Prostate gland (tissue), 2 donors: Measurements from ENCODE around the gene ALOX12. TPM values are rescaled to one million over a fixed set of nuclear protein-coding genes. Genes with fewer than 3 reads are reported as not detected.
A peak's percentile ranks its signal among the peaks of the same experiment; 100 is the strongest.

ENCODE experiments used
- DNase-seq: peaks from one replicate; pipeline ENCODE4 v3.0.0-alpha.2; 2019; ENCODE audit warnings: low spot score
- H3K27ac ChIP-seq, 2 donors: fragments of 200-600 bp; sonication (generic); 2 replicates each; pipeline ENCODE4 v1.5.1; 2017 to 2019
- H3K27me3 ChIP-seq: fragments of 200-600 bp; sonication (generic); replicated peaks from 2 replicates; pipeline ENCODE4 v1.5.1; 2019; ENCODE audit not compliant: insufficient read depth
- H3K36me3 ChIP-seq, 2 donors: fragments of 200-600 bp; sonication (generic); 1 replicate in 1 of 2; 2 replicates in 1 of 2; pipeline versions ENCODE4 v1.5.1 to v1.8.1; 2017 to 2019
- H3K4me1 ChIP-seq: fragments of 200-600 bp; sonication (generic); replicated peaks from 2 replicates; pipeline ENCODE4 v1.5.1; 2019
- H3K4me3 ChIP-seq, 2 donors: fragments of 200-600 bp; sonication (generic); 2 replicates each; pipeline ENCODE4 v1.5.1; 2017 to 2019
- H3K9me3 ChIP-seq: fragments of 200-600 bp; sonication (generic); 2 replicates; pipeline ENCODE4 v1.5.1; 2017
- POLR2A ChIP-seq: fragments of 450-650 bp; IDR thresholded peaks from one replicate; pipeline ENCODE4 v1.6.1; 2016; ENCODE audit warnings: antibody characterized with exemption, mild to moderate bottlenecking
- POLR2AphosphoS5 ChIP-seq: sonication (generic); formaldehyde crosslinking; IDR thresholded peaks from one replicate; pipeline ENCODE4 v1.6.1; 2017; ENCODE audit warnings: antibody characterized with exemption
- WGBS: methylation state at CpG from one replicate; pipeline ENCODE4 v1.1.5; 2018; 5-methylcytosine and 5-hydroxymethylcytosine counted together
- intact Hi-C: fragments of 100-400 bp; cut with DNase I; formaldehyde crosslinking; loops from one replicate; pipeline ENCODE4 v1.14.2; 2022
- total RNA-seq, 2 donors: library from RNA; depleted of rRNA; stranded (reverse); fragments of >200 nt; gene quantifications; one replicate each; pipeline ENCODE4 v1.1.0, GENCODE V29; 2016
- TF ChIP-seq, protein P1 (sequence below), 4 experiments: fragments of 200-600 bp in 2 of 4; fragments of 450-650 bp in 2 of 4; sonication (generic) in 2 of 4; IDR thresholded peaks; 1 replicate in 3 of 4; 2 replicates in 1 of 4; pipeline ENCODE4 v1.5.1; 2016 to 2019; ENCODE audit warnings: antibody characterized with exemption in 4 of 4, mild to moderate bottlenecking in 2 of 4, moderate library complexity in 2 of 4

ALOX12 gene
- total RNA-seq, 2 donors from 2014 or later: 0.27 to 0.62 TPM

DNA sequence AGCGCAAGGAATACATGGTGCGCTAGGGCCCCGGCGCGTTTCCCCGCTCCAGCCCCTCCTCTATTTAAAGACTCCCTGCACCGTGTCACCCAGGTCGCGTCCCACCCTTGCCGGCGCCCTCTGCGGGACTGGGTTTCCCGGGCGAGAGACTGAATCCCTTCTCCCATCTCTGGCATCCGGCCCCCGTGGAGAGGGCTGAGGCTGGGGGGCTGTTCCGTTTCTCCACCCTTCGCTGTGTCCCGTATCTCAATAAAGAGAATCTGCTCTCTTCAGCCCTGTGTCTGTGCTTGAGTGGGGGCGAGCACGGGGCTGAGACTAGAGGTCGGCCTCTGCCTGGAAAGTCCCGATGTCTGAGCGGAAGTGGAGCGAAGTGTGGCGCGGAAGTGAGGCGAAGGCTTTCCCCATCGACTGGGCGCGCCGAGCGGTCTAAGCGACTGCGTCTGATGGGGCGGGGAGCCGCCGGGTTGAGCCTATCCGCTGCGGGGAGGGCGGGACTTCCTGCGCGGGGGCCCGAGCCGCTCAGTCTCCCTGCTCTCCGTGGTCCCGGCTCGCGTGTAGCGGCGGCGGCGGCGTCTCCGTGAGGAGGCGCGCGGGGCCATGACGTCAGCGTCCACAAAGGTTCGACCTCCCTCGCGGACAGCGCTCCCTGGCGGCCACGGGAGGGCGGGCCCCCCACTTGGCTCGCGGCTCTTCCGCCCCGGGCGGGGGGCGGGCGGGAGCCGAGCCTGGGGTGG is 18.6 kb downstream of the ALOX12 start:
- H3K27ac ChIP-seq: peak overlapping the region; percentile 96 to 97
- DNase-seq: peak; percentile 97
- TF ChIP-seq POLR2A: peak; percentile 91
- TF ChIP-seq, protein P1, sequence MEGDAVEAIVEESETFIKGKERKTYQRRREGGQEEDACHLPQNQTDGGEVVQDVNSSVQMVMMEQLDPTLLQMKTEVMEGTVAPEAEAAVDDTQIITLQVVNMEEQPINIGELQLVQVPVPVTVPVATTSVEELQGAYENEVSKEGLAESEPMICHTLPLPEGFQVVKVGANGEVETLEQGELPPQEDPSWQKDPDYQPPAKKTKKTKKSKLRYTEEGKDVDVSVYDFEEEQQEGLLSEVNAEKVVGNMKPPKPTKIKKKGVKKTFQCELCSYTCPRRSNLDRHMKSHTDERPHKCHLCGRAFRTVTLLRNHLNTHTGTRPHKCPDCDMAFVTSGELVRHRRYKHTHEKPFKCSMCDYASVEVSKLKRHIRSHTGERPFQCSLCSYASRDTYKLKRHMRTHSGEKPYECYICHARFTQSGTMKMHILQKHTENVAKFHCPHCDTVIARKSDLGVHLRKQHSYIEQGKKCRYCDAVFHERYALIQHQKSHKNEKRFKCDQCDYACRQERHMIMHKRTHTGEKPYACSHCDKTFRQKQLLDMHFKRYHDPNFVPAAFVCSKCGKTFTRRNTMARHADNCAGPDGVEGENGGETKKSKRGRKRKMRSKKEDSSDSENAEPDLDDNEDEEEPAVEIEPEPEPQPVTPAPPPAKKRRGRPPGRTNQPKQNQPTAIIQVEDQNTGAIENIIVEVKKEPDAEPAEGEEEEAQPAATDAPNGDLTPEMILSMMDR (IDR thresholded peaks at IDR 0.05): peak; percentile 85 to 97 (median 90)
- TF ChIP-seq POLR2AphosphoS5: peak; percentile 95
- no peaks in the 10 kb centered on the region for H3K36me3 ChIP-seq
- intact Hi-C loops: no loop called here
- WGBS: 2% methylated on average over 61 of the region's 75 CpGs
- H3K4me1 ChIP-seq: peaks cover 19% of the 10 kb centered on the region
- peak overlapping the region; percentile 94 to 98 for H3K4me3 ChIP-seq
- no peaks in the 10 kb centered on the region for H3K9me3 ChIP-seq
- H3K27me3 ChIP-seq: no peaks in the 10 kb centered on the region

DNA sequence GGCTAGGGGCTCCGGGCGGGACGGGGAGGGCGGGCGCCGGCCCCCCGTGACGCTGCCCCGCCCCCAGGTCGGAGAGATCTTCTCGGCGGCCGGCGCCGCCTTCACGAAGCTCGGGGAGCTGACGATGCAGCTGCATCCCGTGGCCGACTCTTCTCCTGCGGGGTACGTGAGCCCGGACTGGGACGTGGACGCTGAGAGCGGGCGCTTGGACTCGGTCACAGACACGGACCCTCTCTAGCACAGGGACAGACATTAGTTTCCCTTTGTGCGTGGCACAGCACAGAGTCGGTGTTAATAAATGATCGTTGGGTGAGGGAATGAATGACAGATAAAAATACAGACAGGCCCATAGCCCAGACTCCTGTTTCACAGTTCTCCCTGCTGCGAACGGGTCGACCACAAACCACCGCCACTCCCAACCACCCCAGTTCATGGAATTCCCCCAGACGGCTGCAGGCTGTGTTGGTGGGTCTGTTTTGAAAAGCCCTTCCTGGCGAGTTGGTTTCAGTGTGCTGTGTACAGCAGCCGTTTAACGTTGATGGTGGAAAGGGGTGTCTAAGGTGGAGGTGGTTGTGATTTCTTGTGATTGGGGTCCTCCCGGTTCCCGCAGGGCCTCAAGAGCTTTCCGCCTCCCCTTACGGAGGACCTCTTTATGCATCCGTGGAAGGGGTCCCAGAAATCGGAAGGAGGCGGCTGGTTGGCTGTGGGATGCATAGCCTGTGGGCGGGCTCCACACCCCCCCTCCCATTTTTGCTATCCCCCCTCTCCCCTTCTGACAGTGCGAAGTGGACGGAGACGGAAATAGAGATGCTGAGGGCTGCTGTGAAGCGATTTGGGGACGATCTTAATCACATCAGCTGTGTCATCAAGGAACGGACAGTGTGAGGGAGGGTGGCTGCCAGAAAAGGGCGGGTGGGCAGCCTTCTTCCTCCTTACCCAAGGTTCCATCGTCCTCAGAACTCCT is 19.4 kb downstream of the ALOX12 start:
- Histone ChIP-seq H3K4me1 (peaks cover 17% of the 10 kb centered on the region), H3K9me3 (no peaks in the 10 kb centered on the region), H3K36me3 (no peaks in the 10 kb centered on the region), H3K27ac (peak overlapping the region; percentile 96 to 97), H3K4me3 (peak overlapping the region; percentile 94 to 98), H3K27me3 (no peaks in the 10 kb centered on the region)
- DNase-seq: no peak
- TF ChIP-seq POLR2AphosphoS5 (no peak), POLR2A (peak; percentile 55)
- TF ChIP-seq, protein P1 (IDR thresholded peaks at IDR 0.05): no peak
- intact Hi-C loops: loop anchor here (5.0 kb wide), 1 partner anchor 363 kb away; the partner anchor contains the start of genes C17orf100 and MED31
- WGBS: 11% methylated on average over 44 of the region's 56 CpGs

DNA sequence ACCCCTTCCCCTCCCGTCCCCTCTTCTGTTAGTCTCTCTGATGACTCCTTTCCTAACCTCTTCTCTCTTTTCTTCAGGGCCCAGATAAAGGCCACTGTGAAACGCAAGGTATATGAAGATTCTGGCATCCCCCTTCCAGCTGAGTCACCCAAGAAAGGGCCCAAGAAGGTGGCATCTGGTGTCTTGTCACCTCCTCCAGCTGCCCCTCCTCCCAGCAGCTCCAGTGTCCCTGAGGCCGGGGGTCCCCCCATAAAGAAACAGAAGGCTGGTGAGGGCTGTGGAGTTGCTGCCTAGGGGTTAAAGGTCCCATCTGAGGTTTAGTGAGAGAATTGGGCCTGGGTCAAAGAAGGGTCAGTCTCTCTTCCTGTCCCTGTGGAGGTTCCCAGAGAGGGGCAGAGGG is 20.6 kb downstream of the ALOX12 start:
- TF ChIP-seq, protein P1 (IDR thresholded peaks at IDR 0.05): no peak
- TF ChIP-seq POLR2AphosphoS5: no peak
- no peak for TF ChIP-seq POLR2A
- intact Hi-C loops: loop anchor here (5.0 kb wide), 1 partner anchor 364 kb away; the partner anchor contains the start of genes C17orf100 and MED31
- Histone ChIP-seq H3K4me3 (no peak overlapping the region), H3K4me1 (peaks cover 16% of the 10 kb centered on the region), H3K27ac (no peak overlapping the region), H3K9me3 (no peaks in the 10 kb centered on the region), H3K36me3 (no peaks in the 10 kb centered on the region), H3K27me3 (no peaks in the 10 kb centered on the region)
- no peak for DNase-seq
- WGBS: 71% methylated on average over 3 of the region's 3 CpGs

DNA sequence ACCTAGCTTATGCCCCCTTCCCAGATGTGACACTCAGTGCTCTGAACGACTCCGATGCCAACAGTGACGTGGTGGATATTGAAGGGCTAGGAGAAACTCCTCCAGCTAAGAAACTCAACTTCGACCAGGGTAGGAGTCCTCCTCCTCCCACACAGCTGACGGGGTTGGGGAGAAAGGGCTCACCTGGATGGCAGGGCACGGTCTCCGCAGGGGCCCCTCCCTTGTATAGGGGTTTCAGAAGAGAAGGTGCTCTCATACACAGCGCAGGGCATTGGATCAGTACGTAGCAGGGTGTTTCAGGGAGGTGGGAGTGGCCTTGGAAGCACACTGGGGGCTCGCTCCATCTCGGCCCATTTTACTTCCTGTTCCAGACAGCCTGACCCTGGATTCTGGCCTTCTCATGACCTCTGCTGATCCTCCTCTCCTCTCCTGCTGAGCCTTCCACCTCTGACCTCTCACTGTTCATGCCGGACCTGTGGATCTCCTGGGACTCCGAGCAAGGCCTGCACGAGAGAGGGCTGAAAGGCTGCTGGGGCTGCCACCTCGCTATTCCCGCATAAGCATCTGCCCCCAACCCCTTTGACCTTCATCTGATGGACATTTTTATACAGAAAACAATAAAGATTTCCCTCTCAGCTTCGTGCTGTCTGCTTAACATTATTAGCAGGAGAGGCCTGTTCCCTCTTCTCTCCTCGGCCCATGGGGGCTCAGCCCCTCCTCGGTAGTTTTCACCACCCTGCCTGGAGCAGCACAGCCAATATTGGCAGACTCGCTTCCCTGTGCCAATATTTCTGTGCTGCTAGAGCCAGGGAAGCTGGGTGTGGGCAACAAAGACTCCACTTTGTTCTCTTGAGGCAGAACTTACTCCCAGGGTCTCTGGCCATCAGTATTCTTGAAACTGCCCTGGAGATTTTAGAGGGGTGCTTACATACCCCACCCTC is 21.3 kb downstream of the ALOX12 start:
- intact Hi-C loops: loop anchor here (5.0 kb wide), 1 partner anchor 365 kb away; the partner anchor contains the start of genes C17orf100 and MED31
- TF ChIP-seq, protein P1 (IDR thresholded peaks at IDR 0.05): no peak
- TF ChIP-seq POLR2AphosphoS5 (no peak), POLR2A (no peak)
- WGBS: 84% methylated on average over 20 of the region's 20 CpGs
- Histone ChIP-seq H3K4me3 (no peak overlapping the region), H3K9me3 (no peaks in the 10 kb centered on the region), H3K4me1 (peaks cover 16% of the 10 kb centered on the region), H3K27me3 (no peaks in the 10 kb centered on the region), H3K27ac (peak overlapping the region; percentile 69 to 79), H3K36me3 (no peaks in the 10 kb centered on the region)
- DNase-seq: no peak
